Suprapubic skin (tissue), 4 donors: ENCODE data around the gene FGF5. TPM values are rescaled to one million over a fixed set of nuclear protein-coding genes. Genes with fewer than 3 reads are reported as not detected.

Experiments used
- DNase-seq, 2 donors: peaks; one replicate each; pipeline ENCODE4 v3.0.0-alpha.2; 2019; ENCODE audit warnings: low spot score in 2 of 2
- H3K27ac ChIP-seq: fragments of 200-600 bp; sonication (generic); one replicate; pipeline ENCODE4 v1.5.1; 2019
- H3K27me3 ChIP-seq: fragments of 200-600 bp; sonication (generic); one replicate; pipeline ENCODE4 v1.5.1; 2019
- H3K36me3 ChIP-seq: fragments of 200-600 bp; sonication (generic); one replicate; pipeline ENCODE4 v1.5.1; 2019
- H3K4me1 ChIP-seq: fragments of 200-600 bp; sonication (generic); one replicate; pipeline ENCODE4 v1.5.1; 2019
- H3K4me3 ChIP-seq: fragments of 200-600 bp; sonication (generic); one replicate; pipeline ENCODE4 v1.5.1; 2019; ENCODE audit warnings: mild to moderate bottlenecking
- H3K9me3 ChIP-seq: fragments of 200-600 bp; sonication (generic); one replicate; pipeline ENCODE4 v1.5.1; 2019
- CTCF ChIP-seq, 2 donors: fragments of 200-600 bp in 1 of 2; fragments of 450-650 bp in 1 of 2; sonication (generic) in 1 of 2; IDR thresholded peaks; one replicate each; pipeline ENCODE4 v1.5.1; 2016 to 2019; ENCODE audit warnings: antibody characterized with exemption in 2 of 2, mild to moderate bottlenecking in 1 of 2, moderate library complexity in 1 of 2
- EP300 ChIP-seq: sonication (generic); formaldehyde crosslinking; IDR thresholded peaks from one replicate; pipeline ENCODE4 v1.6.1; 2017; ENCODE audit warnings: antibody characterized with exemption
- POLR2A ChIP-seq, 2 donors: fragments of 450-650 bp; IDR thresholded peaks; one replicate each; pipeline ENCODE4 v1.6.1; 2017; ENCODE audit warnings: antibody characterized with exemption in 2 of 2, mild to moderate bottlenecking in 2 of 2, moderate library complexity in 2 of 2
- POLR2AphosphoS5 ChIP-seq, 3 donors: sonication (generic); formaldehyde crosslinking; IDR thresholded peaks; one replicate each; pipeline ENCODE4 v1.6.1; 2017; ENCODE audit warnings: antibody characterized with exemption in 3 of 3
- WGBS: methylation state at CpG from one replicate; pipeline ENCODE4 v1.1.5; 2018; 5-methylcytosine and 5-hydroxymethylcytosine counted together
- total RNA-seq, 4 donors: library from RNA; depleted of rRNA; stranded (reverse); fragments of >200 nt; gene quantifications; one replicate each; pipeline ENCODE4 v1.1.0, GENCODE V29; 2016

Gene FGF5
- total RNA-seq, 4 donors from 2014 or later = 0.25 to 0.52 TPM; not detected in 2

GRCh38 chr4:80254114-80254513, 12.3 kb upstream of the FGF5 start:
- TF ChIP-seq POLR2AphosphoS5 (IDR thresholded peaks at IDR 0.05) (no peak), CTCF (IDR thresholded peaks at IDR 0.05) (no peak), EP300 (no peak), POLR2A (IDR thresholded peaks at IDR 0.05) (no peak)
- DNase-seq = no peak
- Histone ChIP-seq H3K27me3 (peaks cover 12% of the 10 kb centered on the region), H3K4me3 (no peak overlapping the region), H3K9me3 (no peaks in the 10 kb centered on the region), H3K27ac (no peak overlapping the region), H3K36me3 (no peaks in the 10 kb centered on the region), H3K4me1 (no peaks in the 10 kb centered on the region)
- WGBS = 95% methylated on average over 2 of the region's 2 CpGs

- Histone ChIP-seq H3K4me1 (no peaks in the 10 kb centered on the region), H3K9me3 (no peaks in the 10 kb centered on the region), H3K36me3 (no peaks in the 10 kb centered on the region), H3K27me3 (peaks cover 16% of the 10 kb centered on the region), H3K4me3 (no peak overlapping the region), H3K27ac (no peak overlapping the region)
- no peak for TF ChIP-seq EP300
- TF ChIP-seq POLR2A (IDR thresholded peaks at IDR 0.05) = no peak
- no peak for DNase-seq
- 59% methylated on average over 7 of the region's 7 CpGs for WGBS
Observed at GRCh38 chr4:80255329-80256095, 11.0 kb upstream of the FGF5 start.

- H3K4me1 ChIP-seq = no peaks in the 10 kb centered on the region
- no peak overlapping the region for H3K27ac ChIP-seq
- peaks cover 32% of the 10 kb centered on the region for H3K27me3 ChIP-seq
- DNase-seq = no peak
- H3K36me3 ChIP-seq = no peaks in the 10 kb centered on the region
- TF ChIP-seq EP300 = no peak
- no peak for TF ChIP-seq POLR2AphosphoS5 (IDR thresholded peaks at IDR 0.05)
- no peak for TF ChIP-seq POLR2A (IDR thresholded peaks at IDR 0.05)
- no peak for TF ChIP-seq CTCF (IDR thresholded peaks at IDR 0.05)
- no peaks in the 10 kb centered on the region for H3K9me3 ChIP-seq
- no peak overlapping the region for H3K4me3 ChIP-seq
Observed at GRCh38 chr4:80257851-80258250, 8.6 kb upstream of the FGF5 start.

- DNase-seq = no peak
- TF ChIP-seq POLR2AphosphoS5 (IDR thresholded peaks at IDR 0.05) (no peak), EP300 (no peak), POLR2A (IDR thresholded peaks at IDR 0.05) (no peak), CTCF (IDR thresholded peaks at IDR 0.05) (no peak)
- H3K27me3 ChIP-seq = peaks cover 43% of the 10 kb centered on the region
- no peak overlapping the region for H3K27ac ChIP-seq
- H3K36me3 ChIP-seq = no peaks in the 10 kb centered on the region
- H3K4me1 ChIP-seq = no peaks in the 10 kb centered on the region
- no peaks in the 10 kb centered on the region for H3K9me3 ChIP-seq
- no peak overlapping the region for H3K4me3 ChIP-seq
- WGBS = 47% methylated on average over 4 of the region's 4 CpGs
Observed at GRCh38 chr4:80259012-80259411, 7.5 kb upstream of the FGF5 start.

GRCh38 chr4:80259817-80260216, 6.6 kb upstream of the FGF5 start:
- Histone ChIP-seq H3K4me3 (no peak overlapping the region), H3K27ac (no peak overlapping the region), H3K9me3 (no peaks in the 10 kb centered on the region), H3K4me1 (no peaks in the 10 kb centered on the region), H3K36me3 (no peaks in the 10 kb centered on the region), H3K27me3 (peaks cover 51% of the 10 kb centered on the region)
- TF ChIP-seq POLR2A (IDR thresholded peaks at IDR 0.05) = no peak
- no peak for TF ChIP-seq POLR2AphosphoS5 (IDR thresholded peaks at IDR 0.05)
- no peak for TF ChIP-seq CTCF (IDR thresholded peaks at IDR 0.05)
- TF ChIP-seq EP300 = no peak
- no peak for DNase-seq
- 89% methylated on average over 3 of the region's 3 CpGs for WGBS
